Hematopoietic multipotent progenitor cell treated with erythropoietin and hydrocortisone succinate and interleukin-3 and kit ligand, for 6 days (in vitro differentiated cells): ENCODE data around the gene MOGAT1.

Experiments
- DNase-seq: peaks from one replicate; pipeline ENCODE4 v3.0.0-alpha.2; 2015

The MOGAT1 gene

DNA sequence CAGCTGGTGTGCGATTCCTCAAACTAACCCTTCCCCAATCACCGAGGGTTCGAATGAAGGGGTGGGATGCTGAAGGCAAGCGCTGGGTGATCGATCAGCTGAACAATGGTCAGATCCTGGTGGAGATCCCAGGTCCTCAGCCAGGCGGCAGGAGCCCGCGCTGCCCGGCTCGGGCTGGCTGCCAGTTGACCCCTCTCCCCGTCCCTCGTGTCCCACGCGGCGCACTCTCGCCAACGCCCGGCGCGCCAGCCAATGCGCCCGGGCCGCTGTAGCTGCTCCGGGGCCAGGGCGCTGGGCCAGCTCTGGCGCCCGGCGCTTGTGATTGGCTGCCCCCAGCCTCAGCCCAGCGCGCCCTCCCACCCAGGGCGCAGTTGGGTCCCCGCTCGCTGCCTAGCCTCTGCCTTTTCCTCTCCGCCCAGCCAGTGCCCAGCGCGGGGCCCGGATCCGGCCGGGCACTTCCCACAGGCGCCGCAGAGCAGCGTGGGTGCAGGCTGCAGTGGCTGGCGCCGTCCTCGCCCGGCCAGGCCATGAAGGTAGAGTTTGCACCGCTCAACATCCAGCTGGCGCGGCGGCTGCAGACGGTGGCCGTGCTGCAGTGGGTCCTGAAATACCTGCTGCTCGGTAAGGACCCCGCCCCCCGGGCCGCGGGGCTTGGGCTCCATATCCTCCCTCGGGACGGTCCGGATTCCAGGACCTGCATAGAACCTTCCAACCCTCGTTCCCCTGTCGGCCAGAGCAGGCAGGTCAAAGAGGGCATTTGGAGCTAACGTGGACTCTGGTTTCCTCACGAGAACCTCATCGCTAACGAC, at the start of gene MOGAT1:
TSS of gene MOGAT1 (plus strand) at position 400 of the 809 bp plus-strand sequence. CDS start at position 528, 128 bp downstream.
- DNase-seq = peak; percentile 28

DNA sequence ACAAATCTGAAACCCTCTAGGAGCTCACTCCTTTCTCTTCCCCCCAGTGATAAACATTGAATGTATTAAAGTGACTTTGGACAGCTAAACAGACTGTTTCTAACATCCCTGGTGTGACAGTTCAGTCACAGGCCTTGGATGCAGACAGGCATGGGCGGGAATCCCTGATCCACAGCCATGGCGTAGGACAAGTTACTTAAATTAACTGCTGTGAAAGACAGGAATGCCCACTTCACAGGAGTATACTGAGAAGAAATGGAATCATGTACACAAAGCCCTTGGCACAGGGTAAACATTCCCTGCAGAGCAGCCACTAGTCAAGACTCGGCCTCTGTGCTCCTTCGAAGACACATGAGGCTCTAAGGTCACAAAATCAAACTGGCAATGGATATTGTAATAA, 49.6 kb upstream of the MOGAT1 start:
- DNase-seq = no peak

- DNase-seq = no peak
Observed at GRCh38 chr2:222622910-222623309, 48.5 kb upstream of the MOGAT1 start.

- DNase-seq = no peak
Observed at GRCh38 chr2:222623756-222624309, 47.6 kb upstream of the MOGAT1 start.

DNA sequence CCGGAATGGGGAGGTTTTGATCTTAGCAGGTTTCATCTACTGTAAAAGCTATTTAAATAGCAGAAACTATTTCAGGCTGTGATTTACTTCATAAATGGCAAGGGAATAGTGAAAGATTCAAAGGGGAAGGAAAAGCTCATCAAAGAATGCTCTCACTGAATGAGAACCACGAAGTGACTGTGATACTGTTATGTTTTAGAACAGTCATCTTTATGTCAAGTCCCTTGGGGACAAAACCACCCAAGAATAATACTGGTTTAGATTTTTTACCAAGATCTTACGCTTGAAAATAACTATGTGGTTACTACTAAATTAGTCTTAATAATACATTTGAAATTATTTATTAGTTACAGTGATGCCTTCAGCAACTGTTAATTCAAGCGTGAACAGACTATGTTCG, 43.7 kb upstream of the MOGAT1 start:
- DNase-seq = no peak

DNA sequence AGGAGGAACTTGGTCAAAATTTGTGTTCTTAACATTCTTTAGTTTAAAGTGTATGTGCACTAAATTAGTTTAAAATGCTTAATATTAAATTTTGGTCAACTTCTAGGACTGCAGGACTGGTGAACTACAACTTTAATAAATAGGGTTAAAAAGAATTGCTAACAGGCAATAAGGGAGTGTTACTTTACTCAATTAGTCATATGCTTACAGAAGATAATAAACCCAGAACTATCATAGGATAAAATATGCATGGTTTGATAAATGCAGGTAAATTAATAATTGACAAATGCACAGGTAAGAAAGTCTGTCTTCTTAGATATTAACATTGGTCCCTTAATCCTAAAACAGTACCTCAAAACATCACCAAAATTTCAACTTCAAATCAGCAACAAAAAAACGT, 36.2 kb upstream of the MOGAT1 start:
- DNase-seq = no peak

- DNase-seq = no peak
Observed at GRCh38 chr2:222637067-222637466, 34.4 kb upstream of the MOGAT1 start.

- no peak for DNase-seq
Observed at GRCh38 chr2:222641336-222641735, 30.1 kb upstream of the MOGAT1 start.

- no peak for DNase-seq
Observed at GRCh38 chr2:222643134-222643533, 28.3 kb upstream of the MOGAT1 start.

- no peak for DNase-seq
Observed at GRCh38 chr2:222646008-222646407, 25.4 kb upstream of the MOGAT1 start.

DNA sequence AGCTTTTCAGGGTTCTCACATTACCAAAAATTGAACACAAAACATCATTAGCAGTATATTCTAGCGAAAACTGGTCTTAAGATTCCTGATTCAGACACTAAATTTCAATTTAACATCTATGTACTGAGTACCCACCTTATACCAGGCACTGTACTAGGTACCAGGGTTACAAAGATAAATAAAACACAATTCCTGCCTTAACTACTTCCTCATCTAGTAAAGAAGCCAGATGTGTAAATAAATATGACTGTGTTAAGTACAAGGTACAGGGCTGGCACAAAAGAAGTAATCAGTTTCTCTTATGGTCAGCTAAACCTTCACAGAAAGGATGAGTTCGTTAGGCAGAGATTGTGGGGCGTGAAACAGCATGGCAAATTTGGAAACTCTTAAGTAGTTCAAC, 21.7 kb upstream of the MOGAT1 start:
- DNase-seq = no peak

DNA sequence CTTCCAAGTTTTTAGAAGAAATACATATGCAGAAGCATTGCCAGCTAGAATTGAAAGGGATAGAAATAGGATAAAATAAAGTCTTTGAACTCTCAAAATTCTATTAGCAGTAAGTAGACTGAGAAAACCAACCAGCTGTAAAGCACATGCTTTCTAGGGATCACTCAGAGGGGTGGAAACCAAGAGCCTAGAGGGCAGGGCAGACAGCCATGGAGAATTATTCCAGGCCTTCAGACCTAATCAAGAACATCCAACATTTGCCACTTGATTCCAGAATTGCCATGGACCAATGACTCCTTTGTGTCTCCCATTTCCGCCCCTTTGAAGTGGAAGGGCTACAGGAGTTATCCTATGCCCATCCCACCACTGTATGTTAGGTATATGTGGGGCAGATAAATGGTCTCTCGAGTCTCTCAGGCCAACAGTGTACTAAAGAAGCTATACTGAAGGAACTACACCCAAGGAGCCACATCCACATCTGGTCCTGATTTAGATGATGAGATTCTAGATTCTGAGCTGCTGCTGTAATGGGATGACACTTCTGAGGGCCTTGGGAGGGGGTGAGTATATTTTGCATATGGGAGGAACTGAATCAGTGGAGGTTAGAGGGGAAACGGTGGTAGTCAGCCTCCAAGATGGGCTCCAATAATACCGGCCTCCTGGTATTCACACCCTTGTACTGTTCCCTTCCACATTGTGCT, 19.6 kb upstream of the MOGAT1 start:
- DNase-seq = no peak

DNA sequence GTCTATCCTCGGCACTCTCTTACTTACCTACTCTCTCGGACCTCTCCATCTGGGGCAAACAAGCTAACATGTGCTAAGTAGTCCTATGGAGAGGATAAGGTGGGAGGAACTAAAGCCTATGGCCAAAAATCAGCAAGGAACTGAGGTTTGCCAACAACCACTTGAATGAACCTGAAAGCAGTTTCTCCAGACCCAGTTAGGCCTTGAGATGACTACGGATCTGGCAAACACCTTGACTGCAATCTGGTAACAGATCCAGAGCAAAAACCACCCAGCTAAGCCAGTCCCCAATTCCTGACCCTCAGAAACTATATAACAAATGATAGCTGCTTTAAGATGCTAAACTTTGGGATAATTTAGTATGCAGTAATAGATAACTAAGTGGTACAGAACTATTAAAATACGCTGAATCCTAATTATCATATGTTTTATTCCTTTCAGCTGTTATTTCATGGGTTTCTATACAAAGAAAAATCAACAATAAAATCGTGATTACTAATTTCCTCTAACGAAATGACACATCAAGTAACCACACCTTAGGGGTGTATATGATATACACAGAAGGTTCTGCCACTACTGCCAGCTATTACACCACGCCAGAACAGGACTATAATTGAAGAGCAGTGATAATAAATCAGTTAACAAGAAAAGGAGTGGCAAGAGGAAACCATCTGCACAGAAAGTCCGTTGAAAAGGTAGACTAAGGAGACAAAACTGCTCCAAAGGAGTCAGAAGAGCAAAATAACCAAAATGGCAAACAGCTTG, 18.8 kb upstream of the MOGAT1 start:
- peak; percentile 37 for DNase-seq

- DNase-seq = no peak
Observed at GRCh38 chr2:222653280-222653679, 18.2 kb upstream of the MOGAT1 start.

DNA sequence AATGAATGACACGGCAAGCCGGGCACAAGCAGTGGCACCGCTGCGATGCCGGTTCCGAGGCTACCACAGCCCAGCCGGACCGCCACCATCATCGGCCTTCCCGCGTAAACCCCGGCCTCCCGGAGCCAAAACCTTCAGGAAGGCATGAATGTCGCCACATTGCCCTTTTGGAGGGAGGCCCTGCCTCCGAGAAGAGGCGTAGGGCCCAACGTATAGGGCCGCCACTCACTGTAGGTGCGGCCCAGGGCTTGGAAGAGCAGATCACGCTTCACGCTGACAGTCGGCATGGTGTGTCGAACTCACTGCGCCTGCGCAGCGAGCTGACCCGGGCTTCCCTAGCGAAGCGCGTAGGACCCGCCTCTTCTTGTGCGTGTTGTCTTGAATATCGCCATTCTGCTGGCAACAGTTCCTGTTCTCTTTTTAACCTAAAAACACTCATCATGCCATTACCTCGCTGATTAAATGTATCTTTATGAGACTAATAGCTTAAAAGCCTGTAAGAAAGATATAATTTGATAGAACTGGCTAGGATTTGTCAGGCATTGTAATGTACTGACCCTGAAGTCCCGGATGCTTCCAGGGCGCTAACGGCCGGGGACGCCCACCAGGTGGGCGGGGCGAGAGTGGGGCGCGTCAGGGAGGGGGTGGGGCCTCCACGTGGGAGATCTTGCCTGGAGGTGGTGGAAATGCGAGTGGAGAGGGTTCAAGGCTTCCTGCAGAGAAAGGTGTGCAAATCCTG, 15.5 kb upstream of the MOGAT1 start, which contains the start of gene FARSB:
TSS of gene FARSB (minus strand) at position 306 of the 739 bp plus-strand sequence. CDS start at position 287, 19 bp downstream.
- DNase-seq = peak; percentile 97

- DNase-seq = peak; percentile 21
Observed at GRCh38 chr2:222656526-222657446, 14.7 kb upstream of the MOGAT1 start.

GRCh38 chr2:222663479-222663878, 8.0 kb upstream of the MOGAT1 start:
- no peak for DNase-seq

DNA sequence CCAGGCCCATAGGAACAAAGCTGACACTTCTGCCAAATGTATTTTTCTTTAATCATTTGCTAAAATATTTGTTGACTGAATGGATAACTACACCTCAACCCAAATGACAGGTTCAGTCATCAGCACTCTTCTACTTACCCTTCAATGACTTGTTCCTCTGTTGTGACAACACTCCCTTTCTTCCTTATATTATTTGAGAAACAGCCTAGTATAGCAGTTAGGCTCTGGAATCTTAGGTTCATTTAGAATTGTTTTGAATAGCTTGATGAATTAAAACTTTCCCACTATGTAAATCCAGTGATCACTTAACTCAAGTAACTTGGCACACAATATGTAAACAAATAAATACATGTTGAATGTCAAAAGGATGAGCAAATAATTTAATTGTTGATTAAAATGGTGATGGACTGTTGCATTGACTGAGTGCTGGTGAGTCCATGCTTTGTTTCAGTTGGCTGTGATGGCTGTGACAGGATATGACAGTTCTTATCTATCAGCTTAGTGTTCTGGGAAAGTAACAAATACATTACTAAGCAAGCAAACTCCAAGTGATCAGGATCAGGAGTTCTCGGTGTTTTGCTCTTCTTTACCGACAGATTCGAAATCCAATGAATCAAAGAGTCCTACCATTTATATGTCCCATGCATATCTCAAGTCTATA, 2.8 kb upstream of the MOGAT1 start:
- DNase-seq = no peak

GRCh38 chr2:222669353-222669752, 2.1 kb upstream of the MOGAT1 start:
- DNase-seq = no peak

DNA sequence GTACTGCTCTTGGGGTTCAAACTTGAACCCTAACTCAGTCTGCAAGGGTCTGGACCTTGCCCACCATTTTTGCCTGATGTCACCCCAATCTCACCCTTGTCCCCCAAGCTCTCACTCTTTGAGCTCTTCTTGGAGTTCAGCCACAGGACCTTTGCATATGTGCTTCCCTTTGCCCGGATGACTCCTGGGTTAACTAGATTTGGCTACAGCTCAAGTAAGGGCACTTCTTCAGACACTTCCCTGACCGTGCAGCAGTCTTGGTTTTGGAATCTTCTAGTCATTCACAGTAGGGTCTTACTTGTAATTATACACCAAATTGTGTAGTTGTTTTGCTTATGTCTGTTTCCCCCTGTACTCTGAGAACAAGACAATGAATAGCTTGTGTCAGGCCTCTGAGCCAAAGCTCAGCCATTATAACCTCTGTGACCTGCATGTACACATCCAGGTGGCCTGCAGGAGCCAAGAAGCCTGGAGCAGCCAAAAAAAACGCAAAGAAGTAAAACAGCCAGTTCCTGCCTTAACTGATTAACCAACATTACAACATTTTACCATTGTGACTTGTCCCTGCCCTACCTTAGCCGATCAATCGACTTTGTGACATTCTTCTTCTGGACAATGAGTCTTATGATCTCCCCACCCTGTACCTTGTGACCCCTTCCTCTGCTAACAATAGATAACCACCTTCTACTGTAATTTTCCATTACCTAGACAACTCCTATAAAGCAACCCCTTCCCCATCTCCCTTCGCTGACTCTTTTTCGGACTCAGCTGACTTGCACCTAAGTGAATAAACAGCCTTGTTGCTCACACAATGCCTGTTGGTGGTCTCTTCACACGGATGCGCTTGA, 1.0 kb upstream of the MOGAT1 start:
- no peak for DNase-seq
